Thoracic aorta (tissue), 2 donors: ENCODE data around the gene CLCNKA. TPM values are rescaled to one million over a fixed set of nuclear protein-coding genes. Genes with fewer than 3 reads are reported as not detected.

Experiments used
- ATAC-seq: fragments of 150-250 bp; one replicate; pipeline ENCODE4 v1.8.0; 2017; ENCODE audit warnings: low read depth; ENCODE audit not compliant: insufficient number of reproducible peaks, low FRiP score
- DNase-seq: peaks from one replicate; pipeline ENCODE4 v3.0.0-alpha.2; 2020; ENCODE audit warnings: low spot score
- H3K27ac ChIP-seq, 2 donors: fragments of 200-600 bp; sonication (generic); 1 replicate in 1 of 2; 2 replicates in 1 of 2; pipeline ENCODE4 v1.5.1; 2016; ENCODE audit warnings: mild to moderate bottlenecking in 2 of 2, moderate library complexity in 2 of 2
- H3K27me3 ChIP-seq: fragments of 200-600 bp; sonication (generic); replicated peaks from 2 replicates; pipeline ENCODE4 v1.6.0; 2016; ENCODE audit warnings: mild to moderate bottlenecking; ENCODE audit not compliant: insufficient read depth
- H3K36me3 ChIP-seq: fragments of 200-600 bp; sonication (generic); one replicate; pipeline ENCODE4 v1.5.1; 2016
- H3K4me1 ChIP-seq, 2 donors: fragments of 200-600 bp; sonication (generic); 1 replicate in 1 of 2; 2 replicates in 1 of 2; pipeline versions ENCODE4 v1.5.1 to v1.6.0; 2016; ENCODE audit warnings: low read depth in 2 of 2, mild to moderate bottlenecking in 1 of 2; ENCODE audit not compliant: control insufficient read depth in 1 of 2
- H3K4me3 ChIP-seq: fragments of 200-600 bp; sonication (generic); 2 replicates; pipeline ENCODE4 v1.5.1; 2016; ENCODE audit warnings: mild to moderate bottlenecking
- H3K9me3 ChIP-seq: fragments of 200-600 bp; sonication (generic); 2 replicates; pipeline ENCODE4 v1.5.1; 2016
- CTCF ChIP-seq: fragments of 200-600 bp; sonication (generic); IDR thresholded peaks from one replicate; pipeline ENCODE4 v1.5.1; 2019; ENCODE audit warnings: antibody characterized with exemption
- total RNA-seq, 2 donors: library from RNA; depleted of rRNA; stranded (reverse); fragments of >200 nt; gene quantifications; one replicate each; pipeline versions ENCODE4 v1.1.0 to v1.2.3, GENCODE V29; 2016

CLCNKA gene
- total RNA-seq, result 1 to 10 TPM in 1 of 2 donors, not detected in 1; 4.7 TPM

- no peak within 1 kb of the TSS for H3K4me3 ChIP-seq
- H3K9me3 ChIP-seq, result no peaks in the 10 kb centered on the region
- H3K27ac ChIP-seq, result peak within 1 kb of the TSS; percentile 15 to 100
- DNase-seq (no peak), ATAC-seq (no peak)
- H3K4me1 ChIP-seq, result peaks cover 16 to 34% of the 10 kb centered on the region in 2 donors
- H3K36me3 ChIP-seq, result no peaks in the 10 kb centered on the region
- no peaks in the 10 kb centered on the region for H3K27me3 ChIP-seq
- no peak for TF ChIP-seq CTCF
Observed at GRCh38 chr1:16021681-16022080, at the start of gene CLCNKA. Gene CLCNKA, plus strand, starts transcription at chr1:16022036. Its CDS starts 584 bp downstream, at chr1:16022620.

- no peaks in the 10 kb centered on the region for H3K9me3 ChIP-seq
- H3K4me3 ChIP-seq, result no peak overlapping the region
- H3K27me3 ChIP-seq, result no peaks in the 10 kb centered on the region
- ATAC-seq, result no peak
- peaks cover 11% of the 10 kb centered on the region for H3K36me3 ChIP-seq
- H3K4me1 ChIP-seq, result peaks cover 10 to 18% of the 10 kb centered on the region in 2 donors
- no peak for DNase-seq
- TF ChIP-seq CTCF, result no peak
- no peak overlapping the region for H3K27ac ChIP-seq
Observed at GRCh38 chr1:15972409-15972808, 49.4 kb upstream of the CLCNKA start.

- ATAC-seq, result no peak
- DNase-seq, result no peak
- H3K4me1 ChIP-seq, result peaks cover 10 to 18% of the 10 kb centered on the region in 2 donors
- no peak overlapping the region for H3K4me3 ChIP-seq
- no peaks in the 10 kb centered on the region for H3K27me3 ChIP-seq
- H3K9me3 ChIP-seq, result no peaks in the 10 kb centered on the region
- H3K36me3 ChIP-seq, result peaks cover 11% of the 10 kb centered on the region
- H3K27ac ChIP-seq, result no peak overlapping the region
- TF ChIP-seq CTCF, result no peak
Observed at GRCh38 chr1:15973772-15974171, 48.1 kb upstream of the CLCNKA start.

DNA sequence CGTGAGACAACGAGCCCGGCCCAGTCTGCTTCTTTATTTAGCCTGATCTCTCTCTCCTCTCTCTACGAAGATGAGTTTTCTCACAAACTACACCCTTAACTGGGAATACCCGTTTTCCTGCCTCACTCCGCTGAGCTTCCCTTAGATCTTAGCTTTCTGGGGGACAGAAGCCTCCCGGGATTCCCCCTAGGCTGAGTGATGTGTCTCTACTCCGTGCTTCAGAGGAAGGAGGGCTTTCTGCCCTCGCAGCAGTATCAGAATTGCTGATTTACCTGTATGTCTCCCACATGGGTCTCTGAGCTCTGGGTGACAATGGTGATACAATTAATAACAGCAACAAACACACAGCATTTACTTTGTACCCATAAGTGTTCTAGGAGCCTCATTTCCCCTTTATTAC is 47.0 kb upstream of the CLCNKA start:
- Histone ChIP-seq H3K36me3 (peaks cover 11% of the 10 kb centered on the region), H3K27me3 (no peaks in the 10 kb centered on the region), H3K9me3 (no peaks in the 10 kb centered on the region), H3K27ac (no peak overlapping the region), H3K4me3 (peak overlapping the region; percentile 96), H3K4me1 (peaks cover 10 to 18% of the 10 kb centered on the region in 2 donors)
- no peak for DNase-seq
- ATAC-seq, result no peak
- TF ChIP-seq CTCF, result no peak

DNA sequence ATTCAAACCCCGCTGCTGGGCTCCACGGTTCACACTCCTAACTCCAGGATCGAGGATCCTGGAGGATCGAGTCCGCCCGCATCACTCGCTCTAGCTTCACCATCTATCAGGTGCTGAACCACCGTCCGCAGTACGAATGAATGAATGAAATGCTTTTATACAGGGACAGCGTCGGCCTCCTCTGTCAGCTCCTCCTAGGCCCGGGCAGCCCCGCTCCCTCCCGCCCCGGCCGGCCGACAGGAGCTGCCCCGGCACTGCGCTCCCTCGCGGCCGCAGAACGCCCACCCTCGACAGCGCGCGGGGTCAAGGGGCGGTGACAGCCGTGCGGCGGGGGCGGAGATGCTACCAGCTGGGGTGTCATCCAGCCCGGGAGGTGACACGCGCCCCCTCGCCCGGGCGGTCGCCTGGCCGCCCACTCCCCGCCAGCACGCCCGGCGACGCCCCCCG is 46.5 kb upstream of the CLCNKA start:
- Histone ChIP-seq H3K9me3 (no peaks in the 10 kb centered on the region), H3K27ac (peak overlapping the region; percentile 57 to 58), H3K4me3 (peak overlapping the region; percentile 96), H3K4me1 (peaks cover 10 to 18% of the 10 kb centered on the region in 2 donors), H3K27me3 (no peaks in the 10 kb centered on the region), H3K36me3 (peaks cover 11% of the 10 kb centered on the region)
- no peak for TF ChIP-seq CTCF
- peak; percentile 23 for DNase-seq
- ATAC-seq, result no peak
